GM13977 (cell line): ENCODE data around the gene ADARB1.
"Not testable (repeated sequence)": the region's sequence is repeated elsewhere in the genome, so short reads cannot be mapped to it uniquely, and the experiment has no call there.

ENCODE experiments used
- DNase-seq: peaks from one replicate; pipeline ENCODE4 v3.0.0; 2012; ENCODE audit warnings: low spot score
- in situ Hi-C: fragments of 300-500 bp; cut with MboI; formaldehyde crosslinking; loops from one replicate; pipeline ENCODE4 v1.12.0; 2022; ENCODE audit warnings: low sequenced_read_pairs, low pct_unique_long_range_greater_than_20kb, mixed read lengths, inconsistent platforms; ENCODE audit not compliant: unreplicated experiment
- TF ChIP-seq, protein P1 (sequence below): IDR thresholded peaks from 2 replicates; pipeline ENCODE4 v1.5.1; 2012; ENCODE audit warnings: mild to moderate bottlenecking, control low read depth; ENCODE audit not compliant: insufficient read depth; ENCODE audit errors: extremely low read depth, missing control alignments

ADARB1 gene

DNA sequence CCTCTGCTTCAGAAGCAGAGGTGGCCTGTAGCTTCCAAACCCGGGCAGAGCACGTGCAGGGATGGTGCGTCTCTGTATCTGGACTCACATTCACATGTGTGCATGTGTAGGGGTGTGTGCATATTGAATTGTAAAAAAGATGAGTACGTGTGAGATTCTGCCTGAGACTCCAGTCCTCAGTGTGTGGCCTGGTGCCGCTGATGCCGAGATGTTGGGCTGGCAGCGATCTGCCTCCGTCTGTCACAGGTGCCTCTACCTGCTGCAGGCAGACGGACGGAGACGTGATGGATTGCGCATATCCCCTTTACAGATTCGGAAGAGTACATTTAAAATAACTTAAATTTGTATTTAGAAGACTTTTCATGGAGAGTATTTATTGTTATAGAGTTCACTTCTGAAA is 53.6 kb downstream of the ADARB1 start:
- in situ Hi-C loops = loop anchor here (25.0 kb wide), 1 partner anchor 709 kb away; no protein-coding TSS in a partner anchor
- TF ChIP-seq, protein P1, sequence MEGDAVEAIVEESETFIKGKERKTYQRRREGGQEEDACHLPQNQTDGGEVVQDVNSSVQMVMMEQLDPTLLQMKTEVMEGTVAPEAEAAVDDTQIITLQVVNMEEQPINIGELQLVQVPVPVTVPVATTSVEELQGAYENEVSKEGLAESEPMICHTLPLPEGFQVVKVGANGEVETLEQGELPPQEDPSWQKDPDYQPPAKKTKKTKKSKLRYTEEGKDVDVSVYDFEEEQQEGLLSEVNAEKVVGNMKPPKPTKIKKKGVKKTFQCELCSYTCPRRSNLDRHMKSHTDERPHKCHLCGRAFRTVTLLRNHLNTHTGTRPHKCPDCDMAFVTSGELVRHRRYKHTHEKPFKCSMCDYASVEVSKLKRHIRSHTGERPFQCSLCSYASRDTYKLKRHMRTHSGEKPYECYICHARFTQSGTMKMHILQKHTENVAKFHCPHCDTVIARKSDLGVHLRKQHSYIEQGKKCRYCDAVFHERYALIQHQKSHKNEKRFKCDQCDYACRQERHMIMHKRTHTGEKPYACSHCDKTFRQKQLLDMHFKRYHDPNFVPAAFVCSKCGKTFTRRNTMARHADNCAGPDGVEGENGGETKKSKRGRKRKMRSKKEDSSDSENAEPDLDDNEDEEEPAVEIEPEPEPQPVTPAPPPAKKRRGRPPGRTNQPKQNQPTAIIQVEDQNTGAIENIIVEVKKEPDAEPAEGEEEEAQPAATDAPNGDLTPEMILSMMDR = no peak

GRCh38 chr21:45128613-45129188 is 54.3 kb downstream of the ADARB1 start:
- in situ Hi-C loops = loop anchor here (25.0 kb wide), 1 partner anchor 709 kb away; no protein-coding TSS in a partner anchor
- DNase-seq = peak; percentile 70

More for the DNA sequence above, 53.6 kb downstream of the ADARB1 start:
- DNase-seq = no peak

DNA sequence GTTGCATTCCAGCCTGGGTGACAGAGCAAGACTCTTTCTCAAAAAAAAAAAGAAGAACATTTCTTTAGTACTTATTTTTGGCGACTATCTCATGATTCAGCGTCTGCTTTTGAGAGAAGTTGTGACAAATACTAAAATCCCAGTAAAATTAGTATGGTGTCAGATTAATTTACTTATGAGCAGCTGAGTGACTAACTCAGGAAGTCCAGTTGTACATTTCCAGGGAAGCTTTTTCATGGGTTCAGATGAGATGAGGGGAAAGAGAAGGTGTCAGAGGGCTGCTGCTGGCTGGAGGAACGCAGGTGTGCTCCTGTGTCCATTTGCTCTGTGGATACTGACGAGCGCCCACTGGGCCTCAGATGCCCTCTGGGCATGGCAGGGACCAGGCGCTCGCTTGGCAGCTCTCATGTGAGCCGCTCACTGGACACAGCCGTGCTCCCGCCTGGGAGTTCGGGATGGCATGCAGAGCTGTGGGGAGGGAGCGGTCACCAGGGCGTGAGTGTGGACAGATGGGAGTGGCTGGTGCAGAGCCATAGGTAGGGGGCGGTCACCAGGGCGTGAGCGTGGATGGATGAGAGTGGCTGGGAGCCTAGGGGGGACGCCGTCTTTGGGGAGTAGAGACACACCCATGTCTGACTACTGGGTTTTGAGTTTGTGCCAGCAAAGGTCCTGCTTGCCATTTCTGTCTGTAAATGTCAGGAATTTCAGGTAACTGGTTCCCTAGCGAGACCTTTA is 55.0 kb downstream of the ADARB1 start:
- TF ChIP-seq, protein P1 = no peak
- in situ Hi-C loops = loop anchor here (25.0 kb wide), 1 partner anchor 708 kb away; no protein-coding TSS in a partner anchor
- no peak for DNase-seq

More at GRCh38 chr21:45128613-45129188, 54.3 kb downstream of the ADARB1 start:
- TF ChIP-seq, protein P1 = peak; percentile 91

- TF ChIP-seq, protein P1 = no peak
- DNase-seq = no peak
- in situ Hi-C loops = loop anchor here (25.0 kb wide), 1 partner anchor 707 kb away; no protein-coding TSS in a partner anchor
Observed at GRCh38 chr21:45130324-45130774, 56.0 kb downstream of the ADARB1 start.

- in situ Hi-C loops = loop anchor here (25.0 kb wide), 1 partner anchor 706 kb away; no protein-coding TSS in a partner anchor
- no peak for DNase-seq
- TF ChIP-seq, protein P1 = no peak
Observed at GRCh38 chr21:45131537-45131999, 57.2 kb downstream of the ADARB1 start.

- in situ Hi-C loops = loop anchor here (25.0 kb wide), 1 partner anchor 704 kb away; no protein-coding TSS in a partner anchor
- TF ChIP-seq, protein P1 = no peak
- DNase-seq = no peak
Observed at GRCh38 chr21:45132841-45133573, 58.6 kb downstream of the ADARB1 start.

DNA sequence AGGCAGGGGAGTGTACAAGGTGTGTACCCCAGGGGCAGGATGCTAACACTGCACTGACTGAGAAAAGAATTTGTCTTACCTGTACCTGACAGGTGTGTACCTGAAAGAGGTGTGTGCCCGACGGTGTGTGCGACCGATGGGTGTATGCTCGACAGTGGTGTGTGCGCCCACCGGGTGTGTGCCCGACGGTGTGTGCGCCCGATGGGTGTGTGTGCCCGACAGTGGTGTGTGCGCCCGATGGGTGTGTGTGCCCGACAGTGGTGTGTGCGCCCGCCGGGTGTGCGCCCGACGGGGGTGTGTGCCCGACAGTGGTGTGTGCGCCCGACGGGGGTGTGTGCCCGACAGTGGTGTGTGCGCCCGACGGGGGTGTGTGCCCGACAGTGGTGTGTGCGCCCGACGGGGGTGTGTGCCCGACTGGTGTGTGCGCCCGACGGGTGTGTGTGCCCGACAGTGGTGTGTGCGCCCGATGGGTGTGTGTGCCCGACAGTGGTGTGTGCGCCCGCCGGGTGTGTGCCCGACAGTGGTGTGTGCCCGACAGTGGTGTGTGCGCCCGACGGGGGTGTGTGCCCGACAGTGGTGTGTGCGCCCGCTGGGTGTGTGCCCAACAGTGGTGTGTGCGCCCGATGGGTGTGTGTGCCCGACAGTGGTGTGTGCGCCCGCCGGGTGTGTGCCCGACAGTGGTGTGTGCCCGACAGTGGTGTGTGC is 59.3 kb downstream of the ADARB1 start:
- in situ Hi-C loops = loop anchor here (25.0 kb wide), 1 partner anchor 704 kb away; no protein-coding TSS in a partner anchor
- DNase-seq = not testable (repeated sequence)
